ENCODE data around the gene BTNL2.
"Not testable (repeated sequence)": the region's sequence is repeated elsewhere in the genome, so short reads cannot be mapped to it uniquely, and the experiment has no call there.

The BTNL2 gene

GRCh38 chr6:32367644-32368043, 39.3 kb downstream of the BTNL2 start:
- no peak for DNase-seq

- DNase-seq: not testable (repeated sequence)
These were observed 47.8 kb downstream of the BTNL2 start for GRCh38 chr6:32359225-32359624.

GRCh38 chr6:32358548-32358947, 48.4 kb downstream of the BTNL2 start:
- not testable (repeated sequence) for DNase-seq

GRCh38 chr6:32355018-32355417, 52.0 kb downstream of the BTNL2 start:
- no peak for DNase-seq

- no peak for DNase-seq
These were observed 53.6 kb downstream of the BTNL2 start for GRCh38 chr6:32353348-32353747.

All from activated effector memory CD4-positive, alpha-beta T cell treated with Interleukin-2 at 50 U/mL for 16 hours (primary cell).